HepG2 (cell line): ENCODE measurements around the gene RCCD1. TPM values are rescaled to one million over a fixed set of nuclear protein-coding genes. Genes with fewer than 3 reads are reported as not detected.
A peak's percentile ranks its signal among the peaks of the same experiment; 100 is the strongest.

Source experiments
- CHD2 ChIP-seq: IDR thresholded peaks from 2 replicates; pipeline ENCODE4 v1.6.1; 2011; ENCODE audit warnings: low read depth, low read length, improper control_type of control experiment
- GABPB1 ChIP-seq: IDR thresholded peaks from 2 replicates; pipeline ENCODE4 v1.6.1; 2016; ENCODE audit warnings: mild to moderate bottlenecking, missing genetic modification reagents, moderate library complexity, missing compliant biosample characterization
- GATA4 ChIP-seq: sonication (generic); IDR thresholded peaks from 2 replicates; pipeline ENCODE4 v1.6.1; 2016; ENCODE audit warnings: antibody characterized with exemption, low read depth, borderline replicate concordance
- MED1 ChIP-seq: sonication (generic); formaldehyde crosslinking; IDR thresholded peaks from 2 replicates; pipeline ENCODE4 v1.4.0; 2020; ENCODE audit warnings: missing genetic modification reagents
- PHB2 ChIP-seq: fragments of 450-650 bp; IDR thresholded peaks from 2 replicates; pipeline ENCODE4 v1.6.1; 2018; ENCODE audit not compliant: partially characterized antibody
- SOX5 ChIP-seq: IDR thresholded peaks from 2 replicates; pipeline ENCODE4 v1.6.1; 2016; ENCODE audit warnings: borderline replicate concordance
- STAT5B ChIP-seq: sonication (generic); formaldehyde crosslinking; IDR thresholded peaks from 2 replicates; pipeline ENCODE4 v1.4.0; 2020; ENCODE audit warnings: missing genetic modification reagents
- SYNCRIP ChIP-seq: fragments of 200-400 bp; formaldehyde crosslinking; IDR thresholded peaks from 2 replicates; pipeline ENCODE4 v1.6.1; 2018; ENCODE audit warnings: mild to moderate bottlenecking, low read depth, low read length; ENCODE audit not compliant: insufficient read depth
- TAF1 ChIP-seq: sonication (generic); formaldehyde crosslinking; IDR thresholded peaks from 2 replicates; pipeline ENCODE4 v1.4.0; 2020; ENCODE audit warnings: missing genetic modification reagents
- TP53 ChIP-seq: sonication (generic); formaldehyde crosslinking; conservative IDR thresholded peaks from 2 replicates; pipeline ENCODE4 v1.4.0; 2020; ENCODE audit warnings: missing genetic modification reagents
- ZBTB44 ChIP-seq: sonication (generic); formaldehyde crosslinking; IDR thresholded peaks from 2 replicates; pipeline ENCODE4 v1.4.0; 2020; ENCODE audit warnings: missing genetic modification reagents
- ZMAT5 ChIP-seq: sonication (generic); formaldehyde crosslinking; IDR thresholded peaks from 2 replicates; pipeline ENCODE4 v1.5.0; 2020; ENCODE audit warnings: mild to moderate bottlenecking, low read depth, missing genetic modification reagents, borderline replicate concordance
- ZNF253 ChIP-seq: sonication (generic); formaldehyde crosslinking; IDR thresholded peaks from 2 replicates; pipeline ENCODE4 v1.8.0; 2022; ENCODE audit warnings: mild to moderate bottlenecking, missing genetic modification reagents, borderline replicate concordance
- ZNF34 ChIP-seq: sonication (generic); formaldehyde crosslinking; IDR thresholded peaks from 2 replicates; pipeline ENCODE4 v1.4.0; 2020; ENCODE audit warnings: mild to moderate bottlenecking, missing genetic modification reagents, borderline replicate concordance
- ZNF761 ChIP-seq: sonication (generic); formaldehyde crosslinking; conservative IDR thresholded peaks from 2 replicates; pipeline ENCODE4 v1.4.0; 2020; ENCODE audit warnings: mild to moderate bottlenecking, missing genetic modification reagents
- polyA plus RNA-seq, 8 experiments: library from polyadenylated mRNA; depleted of rRNA in 3 of 8; stranded (reverse) in 7 of 8; unstranded in 1 of 8; fragments of >200 nt; fragmentation: Illumina TruSeq in 4 of 8; extraction: Trizol in 4 of 8; gene quantifications; 2 replicates each; pipeline versions ENCODE4 v1.2.1 to v1.2.3, GENCODE V29; 2011 to 2016; ENCODE audit warnings: low read depth in 4 of 8, missing spikeins in 1 of 8, mixed read lengths in 1 of 8; ENCODE audit not compliant: insufficient read depth in 1 of 8
- total RNA-seq, 5 experiments: library from RNA; depleted of rRNA; stranded (reverse); fragments of >200 nt; fragmentation: Illumina TruSeq; extraction: Trizol; gene quantifications; 2 replicates each; pipeline ENCODE4 v1.2.3, GENCODE V29; 2016; ENCODE audit warnings: low read depth in 1 of 5
- TF ChIP-seq, protein P1 (sequence below): sonication (generic); formaldehyde crosslinking; IDR thresholded peaks from 2 replicates; pipeline ENCODE4 v1.5.0; 2020; ENCODE audit warnings: missing genetic modification reagents
- TF ChIP-seq, protein P2 (sequence below), 2 experiments: fragments of 450-650 bp in 1 of 2; sonication (generic) in 1 of 2; formaldehyde crosslinking in 1 of 2; IDR thresholded peaks; 2 replicates each; pipeline versions ENCODE4 v1.6.1 to v1.8.0; 2016 to 2022; ENCODE audit warnings: antibody characterized with exemption in 1 of 2, mild to moderate bottlenecking in 1 of 2, missing genetic modification reagents in 1 of 2

The RCCD1 gene
- total and polyA plus RNA-seq, 2 of the 13 experiments (the other 11 are each of a cell fraction or from before 2014, with no cell fraction given): 14.1 to 15.1 TPM

- TF ChIP-seq ZNF34: peak; percentile 61; the same call in 1 of the 2 replicates
- peak; percentile 82 for TF ChIP-seq TAF1 (CRISPR knock-in tag)
- TF ChIP-seq SOX5 (CRISPR knock-in tag): peak; percentile 37; the same call in 1 of the 2 replicates
- TF ChIP-seq MED1 (CRISPR knock-in tag): peak; percentile 64; the same call in 1 of the 2 replicates
- peak; percentile 90 for TF ChIP-seq CHD2
- no peak for TF ChIP-seq PHB2
- TF ChIP-seq GATA4: peak; percentile 67; the same call in 1 of the 2 replicates
- no peak for TF ChIP-seq STAT5B
- no peak for TF ChIP-seq SYNCRIP
- TF ChIP-seq, protein P1, sequence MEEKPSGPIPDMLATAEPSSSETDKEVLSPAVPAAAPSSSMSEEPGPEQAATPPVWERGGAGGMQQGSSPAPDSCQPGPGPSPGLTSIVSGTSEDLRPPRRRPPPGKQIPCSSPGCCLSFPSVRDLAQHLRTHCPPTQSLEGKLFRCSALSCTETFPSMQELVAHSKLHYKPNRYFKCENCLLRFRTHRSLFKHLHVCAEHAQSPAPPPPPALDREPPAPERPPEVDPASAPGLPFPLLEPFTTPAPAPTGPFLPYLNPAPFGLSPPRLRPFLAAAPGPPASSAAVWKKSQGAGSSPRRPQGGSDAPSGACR (CRISPR knock-in tag): no peak
- TF ChIP-seq TP53 (CRISPR knock-in tag): no peak
- TF ChIP-seq GABPB1 (CRISPR knock-in tag): peak; percentile 88; the same call in 1 of the 2 replicates
- no peak for TF ChIP-seq ZMAT5
- no peak for TF ChIP-seq ZBTB44 (CRISPR knock-in tag)
- TF ChIP-seq ZNF761 (CRISPR knock-in tag): peak; percentile 75; the same call in 1 of the 2 replicates
- no peak; the same call in 1 of the 2 replicates for TF ChIP-seq ZNF253 (CRISPR knock-in tag)
- TF ChIP-seq, protein P2, sequence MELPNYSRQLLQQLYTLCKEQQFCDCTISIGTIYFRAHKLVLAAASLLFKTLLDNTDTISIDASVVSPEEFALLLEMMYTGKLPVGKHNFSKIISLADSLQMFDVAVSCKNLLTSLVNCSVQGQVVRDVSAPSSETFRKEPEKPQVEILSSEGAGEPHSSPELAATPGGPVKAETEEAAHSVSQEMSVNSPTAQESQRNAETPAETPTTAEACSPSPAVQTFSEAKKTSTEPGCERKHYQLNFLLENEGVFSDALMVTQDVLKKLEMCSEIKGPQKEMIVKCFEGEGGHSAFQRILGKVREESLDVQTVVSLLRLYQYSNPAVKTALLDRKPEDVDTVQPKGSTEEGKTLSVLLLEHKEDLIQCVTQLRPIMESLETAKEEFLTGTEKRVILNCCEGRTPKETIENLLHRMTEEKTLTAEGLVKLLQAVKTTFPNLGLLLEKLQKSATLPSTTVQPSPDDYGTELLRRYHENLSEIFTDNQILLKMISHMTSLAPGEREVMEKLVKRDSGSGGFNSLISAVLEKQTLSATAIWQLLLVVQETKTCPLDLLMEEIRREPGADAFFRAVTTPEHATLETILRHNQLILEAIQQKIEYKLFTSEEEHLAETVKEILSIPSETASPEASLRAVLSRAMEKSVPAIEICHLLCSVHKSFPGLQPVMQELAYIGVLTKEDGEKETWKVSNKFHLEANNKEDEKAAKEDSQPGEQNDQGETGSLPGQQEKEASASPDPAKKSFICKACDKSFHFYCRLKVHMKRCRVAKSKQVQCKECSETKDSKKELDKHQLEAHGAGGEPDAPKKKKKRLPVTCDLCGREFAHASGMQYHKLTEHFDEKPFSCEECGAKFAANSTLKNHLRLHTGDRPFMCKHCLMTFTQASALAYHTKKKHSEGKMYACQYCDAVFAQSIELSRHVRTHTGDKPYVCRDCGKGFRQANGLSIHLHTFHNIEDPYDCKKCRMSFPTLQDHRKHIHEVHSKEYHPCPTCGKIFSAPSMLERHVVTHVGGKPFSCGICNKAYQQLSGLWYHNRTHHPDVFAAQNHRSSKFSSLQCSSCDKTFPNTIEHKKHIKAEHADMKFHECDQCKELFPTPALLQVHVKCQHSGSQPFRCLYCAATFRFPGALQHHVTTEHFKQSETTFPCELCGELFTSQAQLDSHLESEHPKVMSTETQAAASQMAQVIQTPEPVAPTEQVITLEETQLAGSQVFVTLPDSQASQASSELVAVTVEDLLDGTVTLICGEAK (IDR thresholded peaks at IDR 0.05): no peak
- TF ChIP-seq, protein P2 (CRISPR knock-in tag; IDR thresholded peaks at IDR 0.05): peak; percentile 29; the same call in 1 of the 2 replicates
Measured at GRCh38 chr15:90994417-90995311, 40.0 kb downstream of the RCCD1 start, which contains the start of gene PRC1 (continued).
